Mammary epithelial cell (primary cell): ENCODE data around the gene LDLRAP1.

Source experiments
- CTCF ChIP-seq, 2 donors: IDR thresholded peaks in 1 of 2; conservative IDR thresholded peaks in 1 of 2; 2 replicates each; pipeline ENCODE4 v1.5.1; 2011 to 2012; ENCODE audit warnings: inconsistent platforms in 2 of 2, low read length in 2 of 2, mild to moderate bottlenecking in 2 of 2, control low read depth in 1 of 2, low read depth in 1 of 2; ENCODE audit not compliant: insufficient read depth in 1 of 2; ENCODE audit errors: extremely low read depth in 1 of 2
- EZH2 ChIP-seq: IDR thresholded peaks from 2 replicates; pipeline ENCODE4 v1.6.1; 2012; ENCODE audit warnings: low read length, inconsistent platforms, borderline replicate concordance

GRCh38 chr1:25505656-25506385 lies 37.6 kb upstream of the LDLRAP1 start:
- TF ChIP-seq CTCF (conservative IDR thresholded peaks at IDR 0.05 in 1 of 2, IDR thresholded peaks at IDR 0.05 in 1 of 2; ENCODE audit: extremely low read depth in 1 of 2, insufficient read depth in 1 of 2, low read depth in 1 of 2, low read length in 2 of 2): no peak
- TF ChIP-seq EZH2: no peak
